GM12878 (cell line): ENCODE results near the gene NAV3. TPM values are rescaled to one million over a fixed set of nuclear protein-coding genes. Genes with fewer than 3 reads are reported as not detected.

Experiments used
- ATAC-seq: fragments of 200-7000 bp; cut with Tn5 transposase; 3 replicates; pipeline ENCODE4 v1.9.1; 2020; ENCODE audit warnings: mild to moderate bottlenecking, moderate library complexity
- BruUV-seq: library from RNA; stranded (reverse); fragments of 400-500 nt; replicated peaks from 2 replicates; lab custom pipeline; 2021; lab: Mats Ljungman, UMichigan
- CTCF ChIA-PET: fragments of 300-600 bp; sonication (Branson Sonifier 250); formaldehyde crosslinking; extraction: SDS; loops from one replicate; lab custom pipeline; 2021; ENCODE audit warnings: inconsistent platforms; lab: Yijun Ruan, JAX
- POLR2A ChIA-PET: fragments of 350-600 bp; formaldehyde crosslinking; extraction: SDS; loops from one replicate; lab custom pipeline; 2021; ENCODE audit warnings: inconsistent platforms; lab: Charles Lee
- RAD21 ChIA-PET: fragments of 300-600 bp; sonication (Branson Sonifier 250); formaldehyde crosslinking; loops from one replicate; lab custom pipeline; 2023; ENCODE audit warnings: antibody characterized with exemption; ENCODE audit not compliant: unreplicated experiment; lab: Charles Lee
- SMC1A ChIA-PET: fragments of 300-600 bp; sonication (Branson Sonifier 250); formaldehyde crosslinking; loops from one replicate; lab custom pipeline; 2023; ENCODE audit not compliant: unreplicated experiment, uncharacterized antibody; lab: Charles Lee
- DNase-seq: peaks from one replicate; pipeline ENCODE4 v3.0.0-alpha.2; 2011; ENCODE audit warnings: low read depth, low spot score
- FAIRE-seq: peaks from 3 replicates; lab custom pipeline; 2011; peaks lifted over from hg19 to GRCh38; lab: Jason Lieb, UNC
- H2AFZ ChIP-seq: 2 replicates; pipeline ENCODE4 v1.6.0; 2011; ENCODE audit warnings: low read depth, low read length, control low read depth; ENCODE audit not compliant: control insufficient read depth
- H3K27ac ChIP-seq: 2 replicates; pipeline ENCODE4 v1.5.1; 2011; ENCODE audit warnings: control low read depth; ENCODE audit not compliant: control insufficient read depth, insufficient read depth
- H3K27me3 ChIP-seq, 2 experiments: replicated peaks in 1 of 2; 2 replicates each; pipeline versions ENCODE4 v1.6.0 to v1.6.1; 2011; ENCODE audit warnings: low read length in 1 of 2; ENCODE audit not compliant: control insufficient read depth in 2 of 2, insufficient read depth in 2 of 2
- H3K36me3 ChIP-seq, 2 experiments: 2 replicates each; pipeline ENCODE4 v1.5.1; 2011; ENCODE audit warnings: low read length in 1 of 2; ENCODE audit not compliant: control insufficient read depth in 2 of 2, insufficient read depth in 2 of 2
- H3K4me1 ChIP-seq: 2 replicates; pipeline ENCODE4 v1.6.1; 2011; ENCODE audit warnings: mild to moderate bottlenecking, low read length, moderate library complexity, mixed read lengths; ENCODE audit not compliant: control insufficient read depth, insufficient read depth
- H3K4me2 ChIP-seq: 2 replicates; pipeline ENCODE4 v1.6.0; 2011; ENCODE audit warnings: control low read depth; ENCODE audit not compliant: control insufficient read depth, insufficient read depth
- H3K4me3 ChIP-seq: fragments of 200-600 bp; sonication (generic); 2 replicates; pipeline ENCODE4 v1.5.1; 2016
- H3K79me2 ChIP-seq: 2 replicates; pipeline ENCODE4 v1.6.0; 2011; ENCODE audit warnings: low read length; ENCODE audit not compliant: control insufficient read depth, insufficient read depth
- H3K9ac ChIP-seq: 2 replicates; pipeline ENCODE4 v1.8.0; 2011; ENCODE audit warnings: low read length, control low read depth, mixed read lengths; ENCODE audit not compliant: control insufficient read depth, insufficient read depth
- H3K9me3 ChIP-seq: replicated peaks from 3 replicates; pipeline ENCODE4 v1.5.1; 2011; ENCODE audit warnings: mild to moderate bottlenecking, low read length; ENCODE audit not compliant: control insufficient read depth, insufficient read depth
- H4K20me1 ChIP-seq: 2 replicates; pipeline ENCODE4 v1.6.0; 2011; ENCODE audit not compliant: control insufficient read depth, insufficient read depth
- ATF3 ChIP-seq: IDR thresholded peaks from 2 replicates; pipeline ENCODE4 v1.6.1; 2011; ENCODE audit warnings: low read depth, mild to moderate bottlenecking, low read length, moderate library complexity, borderline replicate concordance; ENCODE audit errors: extremely low read depth
- BCL11A ChIP-seq: IDR thresholded peaks from 2 replicates; pipeline ENCODE4 v1.6.1; 2011; ENCODE audit warnings: low read depth, low read length
- CBX5 ChIP-seq: sonication (generic); IDR thresholded peaks from 2 replicates; pipeline ENCODE4 v1.6.1; 2016; ENCODE audit warnings: low read depth, moderate library complexity, mild to moderate bottlenecking, inconsistent platforms
- CHD2 ChIP-seq: IDR thresholded peaks from 2 replicates; pipeline ENCODE4 v1.6.1; 2011; ENCODE audit warnings: low read depth, low read length, improper control_type of control experiment, borderline replicate concordance
- CTCF ChIP-seq, 3 experiments: IDR thresholded peaks in 2 of 3; conservative IDR thresholded peaks in 1 of 3; 2 replicates each; pipeline ENCODE4 v1.5.1; 2011; ENCODE audit warnings: low read depth in 3 of 3, low read length in 3 of 3, mild to moderate bottlenecking in 3 of 3, control low read depth in 2 of 3, moderate library complexity in 2 of 3, inconsistent platforms in 1 of 3, mixed read lengths in 1 of 3; ENCODE audit not compliant: control insufficient read depth in 2 of 3, insufficient read depth in 1 of 3; ENCODE audit errors: extremely low read depth in 1 of 3
- EED ChIP-seq: sonication (generic); IDR thresholded peaks from 2 replicates; pipeline ENCODE4 v1.6.1; 2016; ENCODE audit warnings: antibody characterized with exemption, low read depth
- EP300 ChIP-seq, 2 experiments: fragments of 150-350 bp in 1 of 2; IDR thresholded peaks; 2 replicates each; pipeline ENCODE4 v1.6.1; 2011 to 2012; ENCODE audit warnings: low read depth in 2 of 2, low read length in 2 of 2, borderline replicate concordance in 1 of 2, improper control_type of control experiment in 1 of 2, inconsistent platforms in 1 of 2; ENCODE audit not compliant: control insufficient read depth in 1 of 2
- FOS ChIP-seq: IDR thresholded peaks from 3 replicates; pipeline ENCODE4 v1.6.1; 2011; ENCODE audit warnings: borderline replicate concordance; ENCODE audit not compliant: insufficient read length; ENCODE audit errors: extremely low read depth
- FOXK2 ChIP-seq: fragments of 450-650 bp; IDR thresholded peaks from 2 replicates; pipeline ENCODE4 v1.6.1; 2017; ENCODE audit warnings: mild to moderate bottlenecking, moderate library complexity
- FOXM1 ChIP-seq: IDR thresholded peaks from 2 replicates; pipeline ENCODE4 v1.6.1; 2012; ENCODE audit warnings: low read depth, mild to moderate bottlenecking, inconsistent platforms, low read length, moderate library complexity
- GABPA ChIP-seq: IDR thresholded peaks from 2 replicates; pipeline ENCODE4 v1.6.1; 2014; ENCODE audit warnings: antibody characterized with exemption, low read depth, mild to moderate bottlenecking, inconsistent platforms
- HDAC2 ChIP-seq: fragments of 200-600 bp; sonication (generic); IDR thresholded peaks from 2 replicates; pipeline ENCODE4 v1.6.1; 2017
- MEF2B ChIP-seq: fragments of 450-650 bp; IDR thresholded peaks from 2 replicates; pipeline ENCODE4 v1.6.1; 2018; ENCODE audit warnings: mild to moderate bottlenecking, moderate library complexity; ENCODE audit not compliant: partially characterized antibody, poor library complexity, severe bottlenecking
- POLR2A ChIP-seq: IDR thresholded peaks from 2 replicates; pipeline ENCODE4 v1.6.1; 2011; ENCODE audit warnings: low read depth, mild to moderate bottlenecking, low read length
- POLR2AphosphoS5 ChIP-seq: IDR thresholded peaks from 2 replicates; pipeline ENCODE4 v1.6.1; 2011; ENCODE audit warnings: mild to moderate bottlenecking, low read length, inconsistent platforms
- SMARCA5 ChIP-seq: fragments of 450-650 bp; IDR thresholded peaks from 2 replicates; pipeline ENCODE4 v1.6.1; 2017; ENCODE audit warnings: mild to moderate bottlenecking
- SUZ12 ChIP-seq: fragments of 200-600 bp; sonication (generic); IDR thresholded peaks from one replicate; pipeline ENCODE4 v1.6.1; 2018; ENCODE audit warnings: antibody characterized with exemption, mild to moderate bottlenecking; ENCODE audit not compliant: unreplicated experiment
- YY1 ChIP-seq: IDR thresholded peaks from 2 replicates; pipeline ENCODE4 v1.6.1; 2011; ENCODE audit warnings: low read depth, mild to moderate bottlenecking, low read length
- ZZZ3 ChIP-seq: IDR thresholded peaks from 2 replicates; pipeline ENCODE4 v1.6.1; 2011; ENCODE audit warnings: low read depth; ENCODE audit not compliant: control insufficient read depth, insufficient read length
- WGBS: methylation state at CpG from one replicate; pipeline ENCODE4 v1.1.6; 2016; ENCODE audit warnings: low lambda C conversion rate; ENCODE audit not compliant: insufficient replicate concordance, insufficient coverage; ENCODE audit errors: missing lambda C conversion rate; 5-methylcytosine and 5-hydroxymethylcytosine counted together
- in situ Hi-C: fragments of 300-500 bp; cut with MboI; formaldehyde crosslinking; loops from 9 replicates; pipeline ENCODE4 v1.14.3; 2018; ENCODE audit warnings: mixed read lengths
- intact Hi-C: fragments of 100-400 bp; cut with micrococcal nuclease; formaldehyde crosslinking; loops from one replicate; pipeline ENCODE4 v1.14.2; 2022; ENCODE audit not compliant: unreplicated experiment
- polyA plus RNA-seq, 11 experiments: library from polyadenylated mRNA; depleted of rRNA in 4 of 11; unstranded in 6 of 11; stranded (reverse) in 5 of 11; fragments of >200 nt; fragmentation: Nextera tagmentation in 4 of 11; fragmentation: Illumina TruSeq in 1 of 11; extraction: Ambion mirVana in 4 of 11; extraction: Trizol in 1 of 11; gene quantifications; 1 replicate in 1 of 11; 2 replicates in 10 of 11; pipeline versions ENCODE4 v1.2.1 to v1.2.3, GENCODE V29; 2011 to 2016; ENCODE audit warnings: inconsistent platforms in 2 of 11, missing spikeins in 2 of 11, low read depth in 1 of 11
- total RNA-seq, 4 experiments: library from RNA; depleted of rRNA in 3 of 4; stranded (reverse); fragments of >200 nt in 3 of 4; fragmentation: Illumina TruSeq in 1 of 4; extraction: Trizol in 1 of 4; gene quantifications; 2 replicates each; pipeline versions ENCODE4 v1.2.1 to v1.2.3, GENCODE V29; 2013 to 2021

Gene NAV3
- total and polyA plus RNA-seq, 10 of the 15 experiments (the other 5 are each of a cell fraction or from before 2014, with no cell fraction given): 0.05 to 0.51 (median 0.22) TPM; not detected in 1

- RAD21 ChIA-PET: interaction anchor here (1.1 kb wide), 1 partner anchor 10 kb away, joined by 3 read pairs; no protein-coding TSS in a partner anchor
These were observed 326.5 kb downstream of the NAV3 start for GRCh38 chr12:78157199-78157598.

More at GRCh38 chr12:78157199-78157598, 326.5 kb downstream of the NAV3 start:
- intact Hi-C loops: no loop called here
- no peak for DNase-seq
- Histone ChIP-seq H3K27ac (no peak overlapping the region), H3K4me3 (no peak overlapping the region), H3K4me1 (no peaks in the 10 kb centered on the region), H3K9ac (no peak overlapping the region), H3K4me2 (no peak overlapping the region), H2AFZ (no peak overlapping the region), H3K27me3 (no peaks in the 10 kb centered on the region), H3K36me3 (no peaks in the 10 kb centered on the region), H4K20me1 (no peaks in the 10 kb centered on the region), H3K9me3 (no peaks in the 10 kb centered on the region), H3K79me2 (no peaks in the 10 kb centered on the region)
- TF ChIP-seq GABPA (no peak), FOXM1 (no peak), BCL11A (no peak), POLR2A (no peak), CTCF (IDR thresholded peaks at IDR 0.05 in 2 of 3, conservative IDR thresholded peaks at IDR 0.05 in 1 of 3; ENCODE audit: control insufficient read depth in 2 of 3, extremely low read depth in 1 of 3, insufficient read depth in 1 of 3, low read depth in 3 of 3, low read length in 3 of 3) (no peak), EED (no peak), SMARCA5 (no peak), ATF3 (no peak), FOXK2 (no peak), CBX5 (no peak), YY1 (no peak), EP300 (IDR thresholded peaks at IDR 0.05; ENCODE audit: borderline replicate concordance in 1 of 2, control insufficient read depth in 1 of 2, low read depth in 2 of 2, low read length in 2 of 2) (no peak), SUZ12 (no peak), HDAC2 (no peak), MEF2B (no peak), CHD2 (no peak), ZZZ3 (no peak), POLR2AphosphoS5 (no peak), FOS (no peak)
- no TSS peak for BruUV-seq
- POLR2A ChIA-PET: no interaction called here
- CTCF ChIA-PET: no interaction called here
- in situ Hi-C loops: no loop called here
- FAIRE-seq: no peak
- SMC1A ChIA-PET: interaction anchor here (1.5 kb wide), 1 partner anchor 402 kb away, joined by 3 read pairs; no protein-coding TSS in a partner anchor
- ATAC-seq: no peak
- 14% methylated on average over 1 of the region's 1 CpG for WGBS
